Esophagus muscularis mucosa (tissue), 3 donors: ENCODE results near the gene ALDOA.

Source experiments
- POLR2AphosphoS5 ChIP-seq, 2 donors: sonication (generic); formaldehyde crosslinking; IDR thresholded peaks; one replicate each; pipeline ENCODE4 v1.6.1; 2017; ENCODE audit warnings: antibody characterized with exemption in 2 of 2
- TF ChIP-seq, protein P1 (sequence below), 3 experiments: fragments of 200-600 bp in 2 of 3; fragments of 450-650 bp in 1 of 3; sonication (generic) in 2 of 3; IDR thresholded peaks; one replicate each; pipeline ENCODE4 v1.5.1; 2017 to 2019; ENCODE audit warnings: antibody characterized with exemption in 3 of 3, mild to moderate bottlenecking in 2 of 3, moderate library complexity in 1 of 3

GRCh38 chr16:30085820-30086219 is 20.3 kb downstream of the ALDOA start:
- TF ChIP-seq, protein P1, sequence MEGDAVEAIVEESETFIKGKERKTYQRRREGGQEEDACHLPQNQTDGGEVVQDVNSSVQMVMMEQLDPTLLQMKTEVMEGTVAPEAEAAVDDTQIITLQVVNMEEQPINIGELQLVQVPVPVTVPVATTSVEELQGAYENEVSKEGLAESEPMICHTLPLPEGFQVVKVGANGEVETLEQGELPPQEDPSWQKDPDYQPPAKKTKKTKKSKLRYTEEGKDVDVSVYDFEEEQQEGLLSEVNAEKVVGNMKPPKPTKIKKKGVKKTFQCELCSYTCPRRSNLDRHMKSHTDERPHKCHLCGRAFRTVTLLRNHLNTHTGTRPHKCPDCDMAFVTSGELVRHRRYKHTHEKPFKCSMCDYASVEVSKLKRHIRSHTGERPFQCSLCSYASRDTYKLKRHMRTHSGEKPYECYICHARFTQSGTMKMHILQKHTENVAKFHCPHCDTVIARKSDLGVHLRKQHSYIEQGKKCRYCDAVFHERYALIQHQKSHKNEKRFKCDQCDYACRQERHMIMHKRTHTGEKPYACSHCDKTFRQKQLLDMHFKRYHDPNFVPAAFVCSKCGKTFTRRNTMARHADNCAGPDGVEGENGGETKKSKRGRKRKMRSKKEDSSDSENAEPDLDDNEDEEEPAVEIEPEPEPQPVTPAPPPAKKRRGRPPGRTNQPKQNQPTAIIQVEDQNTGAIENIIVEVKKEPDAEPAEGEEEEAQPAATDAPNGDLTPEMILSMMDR (IDR thresholded peaks at IDR 0.05): no peak
- no peak for TF ChIP-seq POLR2AphosphoS5 (IDR thresholded peaks at IDR 0.05)
